Loucy (cell line): Measurements from ENCODE around the gene PHACTR2.

ENCODE experiments used
- H2AFZ ChIP-seq: fragments of 200-600 bp; sonication (generic); 2 replicates; pipeline ENCODE4 v1.6.0; 2016; ENCODE audit warnings: antibody characterized with exemption, mild to moderate bottlenecking, low read length, moderate library complexity
- H3F3A ChIP-seq: fragments of 200-600 bp; 2 replicates; pipeline ENCODE4 v1.6.0; 2016; ENCODE audit warnings: antibody characterized with exemption, low read depth, mild to moderate bottlenecking
- H3K27me3 ChIP-seq: fragments of 200-600 bp; sonication (generic); 2 replicates; pipeline ENCODE4 v1.6.1; 2014; ENCODE audit warnings: low read length, mild to moderate bottlenecking; ENCODE audit not compliant: insufficient read depth, poor library complexity, severe bottlenecking
- H3K36me3 ChIP-seq: fragments of 200-600 bp; sonication (generic); 2 replicates; pipeline ENCODE4 v1.6.1; 2016; ENCODE audit warnings: low read length; ENCODE audit not compliant: insufficient read depth
- H3K4me1 ChIP-seq: fragments of 200-600 bp; sonication (generic); 2 replicates; pipeline ENCODE4 v1.5.1; 2014; ENCODE audit warnings: low read length, mild to moderate bottlenecking; ENCODE audit not compliant: insufficient read depth, poor library complexity, severe bottlenecking
- H3K4me2 ChIP-seq: fragments of 200-600 bp; sonication (generic); 2 replicates; pipeline ENCODE4 v1.6.0; 2014; ENCODE audit warnings: antibody characterized with exemption, low read length, low read depth, mild to moderate bottlenecking; ENCODE audit not compliant: poor library complexity, severe bottlenecking
- H3K4me3 ChIP-seq: fragments of 200-600 bp; sonication (generic); 2 replicates; pipeline ENCODE4 v1.5.1; 2014; ENCODE audit warnings: low read length, mild to moderate bottlenecking, mixed read lengths; ENCODE audit not compliant: poor library complexity, severe bottlenecking
- H3K79me2 ChIP-seq: fragments of 200-600 bp; sonication (generic); 2 replicates; pipeline ENCODE4 v1.6.1; 2014; ENCODE audit warnings: low read length; ENCODE audit not compliant: insufficient read depth
- H3K9ac ChIP-seq: fragments of 200-600 bp; sonication (generic); 2 replicates; pipeline ENCODE4 v1.6.0; 2014; ENCODE audit warnings: mild to moderate bottlenecking, low read depth, low read length, moderate library complexity; ENCODE audit not compliant: poor library complexity, severe bottlenecking
- H3K9me2 ChIP-seq: fragments of 200-600 bp; sonication (generic); replicated peaks from 2 replicates; pipeline ENCODE4 v1.6.1; 2016; ENCODE audit warnings: low read depth, low read length, mixed read lengths
- H3K9me3 ChIP-seq: fragments of 200-600 bp; sonication (generic); 2 replicates; pipeline ENCODE4 v1.6.1; 2014; ENCODE audit warnings: mild to moderate bottlenecking, antibody characterized with exemption, low read length, low read depth; ENCODE audit not compliant: insufficient read depth
- H4K20me1 ChIP-seq: fragments of 200-600 bp; sonication (generic); 2 replicates; pipeline ENCODE4 v1.6.0; 2014; ENCODE audit warnings: antibody characterized with exemption, low read length, mild to moderate bottlenecking; ENCODE audit not compliant: insufficient read depth, poor library complexity, severe bottlenecking
- CTCF ChIP-seq: fragments of 200-600 bp; sonication (generic); conservative IDR thresholded peaks from 2 replicates; pipeline ENCODE4 v1.5.1; 2014; ENCODE audit warnings: mild to moderate bottlenecking, antibody characterized with exemption, low read length
- EZH2phosphoT487 ChIP-seq: fragments of 200-600 bp; IDR thresholded peaks from 2 replicates; pipeline ENCODE4 v1.6.1; 2018; ENCODE audit warnings: antibody characterized with exemption, mild to moderate bottlenecking, moderate library complexity, borderline replicate concordance

PHACTR2 gene

GRCh38 chr6:143741480-143741879 lies 63.7 kb downstream of the PHACTR2 start:
- Histone ChIP-seq H3K79me2 (no peaks in the 10 kb centered on the region), H3K27me3 (no peaks in the 10 kb centered on the region), H3K36me3 (no peaks in the 10 kb centered on the region), H4K20me1 (no peaks in the 10 kb centered on the region), H2AFZ (no peak overlapping the region), H3K4me2 (no peak overlapping the region), H3K9ac (no peak overlapping the region), H3K9me2 (no peaks in the 10 kb centered on the region), H3K4me3 (no peak overlapping the region), H3K4me1 (peaks cover 4% of the 10 kb centered on the region), H3F3A (no peaks in the 10 kb centered on the region), H3K9me3 (no peaks in the 10 kb centered on the region)
- no peak for TF ChIP-seq CTCF
- TF ChIP-seq EZH2phosphoT487, result no peak

GRCh38 chr6:143742070-143742954 lies 64.5 kb downstream of the PHACTR2 start:
- no peaks in the 10 kb centered on the region for H3K79me2 ChIP-seq
- no peaks in the 10 kb centered on the region for H3K9me2 ChIP-seq
- H3K36me3 ChIP-seq, result no peaks in the 10 kb centered on the region
- peaks cover 4% of the 10 kb centered on the region for H3K4me1 ChIP-seq
- H3K27me3 ChIP-seq, result no peaks in the 10 kb centered on the region
- H3K9me3 ChIP-seq, result no peaks in the 10 kb centered on the region
- H3K4me3 ChIP-seq, result no peak overlapping the region
- H3F3A ChIP-seq, result no peaks in the 10 kb centered on the region
- no peak overlapping the region for H3K4me2 ChIP-seq
- no peaks in the 10 kb centered on the region for H4K20me1 ChIP-seq
- H3K9ac ChIP-seq, result no peak overlapping the region
- H2AFZ ChIP-seq, result no peak overlapping the region
- no peak for TF ChIP-seq EZH2phosphoT487
- TF ChIP-seq CTCF, result no peak

- Histone ChIP-seq H4K20me1 (no peaks in the 10 kb centered on the region), H3K9ac (no peak overlapping the region), H3K79me2 (no peaks in the 10 kb centered on the region), H3F3A (no peaks in the 10 kb centered on the region), H3K9me3 (no peaks in the 10 kb centered on the region), H3K4me2 (no peak overlapping the region), H3K36me3 (no peaks in the 10 kb centered on the region), H3K27me3 (no peaks in the 10 kb centered on the region), H2AFZ (no peak overlapping the region), H3K4me3 (no peak overlapping the region), H3K9me2 (no peaks in the 10 kb centered on the region), H3K4me1 (peaks cover 4% of the 10 kb centered on the region)
- no peak for TF ChIP-seq EZH2phosphoT487
- TF ChIP-seq CTCF, result no peak
Observed at GRCh38 chr6:143742955-143743255, 65.1 kb downstream of the PHACTR2 start.
